Erythroblast (primary cell): ENCODE measurements around the gene KCNS1.

Experiments
- GATA1 ChIP-seq: IDR thresholded peaks from 2 replicates; pipeline ENCODE4 v1.6.1; 2011; ENCODE audit warnings: low read depth, mild to moderate bottlenecking, control low read depth, low read length, moderate library complexity
- POLR2A ChIP-seq: IDR thresholded peaks from 2 replicates; pipeline ENCODE4 v1.6.1; 2011; ENCODE audit warnings: mild to moderate bottlenecking, low read length

DNA sequence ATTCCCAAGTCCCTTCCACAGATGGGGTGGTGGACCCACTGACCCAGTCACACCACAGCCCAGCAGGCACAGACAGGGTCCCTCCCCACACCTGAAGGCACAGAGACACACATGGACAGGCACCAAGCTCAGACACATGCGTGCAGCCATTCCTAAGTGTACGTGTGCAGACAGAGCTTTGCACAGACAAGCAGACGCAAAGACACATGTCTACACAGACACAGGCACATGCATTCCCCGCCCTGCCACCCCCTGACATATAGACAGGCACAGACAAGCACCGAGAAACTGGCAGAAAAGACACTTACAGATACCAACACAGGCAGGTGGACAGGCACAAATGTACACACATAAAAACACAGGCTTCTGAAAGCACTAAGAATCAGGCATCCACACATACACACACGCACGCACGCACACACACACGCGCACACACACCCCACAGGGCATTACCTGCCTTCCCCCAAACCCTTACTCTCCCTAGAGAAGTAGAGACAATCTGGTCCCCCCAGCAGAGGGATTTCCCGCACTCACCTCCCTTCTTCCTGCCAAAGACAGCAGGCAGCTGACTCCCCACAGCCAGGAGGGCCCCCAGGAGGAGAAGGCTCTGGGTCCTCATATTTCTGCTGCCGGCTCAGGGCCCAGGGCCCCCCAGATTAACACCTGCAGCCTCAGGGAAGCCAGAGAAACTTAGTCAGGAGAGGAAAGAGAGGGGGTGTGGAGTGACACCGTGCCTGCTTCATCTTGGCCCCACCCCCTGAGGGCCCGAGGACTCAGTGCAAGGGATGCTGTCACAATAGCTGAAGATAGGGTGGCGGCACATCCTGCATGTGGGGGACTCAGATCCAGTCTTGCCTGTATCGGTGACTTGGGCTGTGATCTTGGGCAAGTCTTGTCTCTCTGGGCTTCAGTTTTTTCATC, 13.8 kb upstream of the KCNS1 start, which contains the start of gene WFDC5:
- no peak for TF ChIP-seq POLR2A
- TF ChIP-seq GATA1: no peak
